Dedifferentiated amniotic fluid mesenchymal stem cell (primary cell): ENCODE data around the gene PIK3CD.
"Not testable (repeated sequence)": the region's sequence is repeated elsewhere in the genome, so short reads cannot be mapped to it uniquely, and the experiment has no call there.

Experiments used
- DNase-seq: peaks from one replicate; pipeline ENCODE4 v3.0.0-alpha.2; 2016; ENCODE audit errors: extremely low spot score

PIK3CD gene

DNA sequence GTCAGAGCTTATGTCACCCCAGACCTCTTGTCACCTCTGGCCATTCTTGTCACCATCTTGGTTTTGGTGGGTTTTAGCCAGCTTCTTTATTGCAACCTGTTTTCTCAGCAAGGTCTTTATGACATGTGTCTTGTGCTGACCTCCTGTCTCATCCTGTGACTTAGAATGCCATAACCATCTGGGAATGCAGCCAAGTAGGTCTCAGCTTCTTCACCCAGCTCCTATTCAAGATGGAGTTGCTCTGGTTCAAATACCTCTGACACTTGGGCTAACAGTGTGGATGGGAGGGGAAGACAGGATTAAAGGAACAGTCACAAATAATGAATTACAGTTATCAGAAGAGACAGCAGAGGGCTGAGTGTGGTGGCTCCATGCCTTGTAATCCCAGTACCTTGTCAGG lies 30.5 kb upstream of the PIK3CD start:
- DNase-seq: no peak

DNA sequence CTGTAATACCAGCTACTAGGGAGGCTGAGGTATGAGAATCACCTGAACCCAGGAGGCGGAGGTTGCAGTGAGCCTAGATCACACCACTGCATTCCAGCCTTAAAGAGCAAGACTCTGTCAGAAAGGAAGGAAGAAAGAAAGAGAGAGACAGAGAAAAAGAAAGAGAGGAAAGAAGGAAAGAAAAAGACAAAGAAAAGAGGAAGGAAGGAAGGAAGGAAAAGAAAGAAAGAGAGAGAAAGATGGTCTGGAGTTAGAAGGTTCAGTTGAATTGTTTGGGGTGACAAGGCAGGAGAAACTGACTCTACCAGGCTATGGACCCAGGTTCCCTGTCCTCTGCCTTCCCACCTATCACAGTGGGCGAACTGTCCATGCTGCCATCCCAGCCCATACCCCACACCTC lies 27.4 kb upstream of the PIK3CD start:
- DNase-seq: no peak

DNA sequence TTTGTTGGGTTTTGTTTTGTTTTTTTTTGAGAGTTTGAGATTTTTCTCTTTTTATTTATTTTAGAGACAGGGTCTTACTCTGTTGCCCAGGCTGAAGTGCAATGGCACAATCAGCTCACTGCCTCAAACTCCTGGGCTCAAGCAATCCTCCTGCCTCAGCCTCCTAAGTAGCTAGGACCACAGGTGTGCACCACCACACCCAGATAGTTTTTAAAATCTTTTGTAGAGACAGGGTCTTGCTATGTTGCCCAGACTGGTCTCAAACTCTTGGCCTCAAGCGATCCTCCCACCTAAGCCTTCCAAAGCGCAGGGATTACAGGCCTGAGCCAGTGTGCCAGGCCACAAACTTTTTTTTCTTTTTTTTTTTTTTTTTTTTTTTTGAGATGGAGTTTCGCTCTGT lies 26.5 kb upstream of the PIK3CD start:
- not testable (repeated sequence) for DNase-seq

DNA sequence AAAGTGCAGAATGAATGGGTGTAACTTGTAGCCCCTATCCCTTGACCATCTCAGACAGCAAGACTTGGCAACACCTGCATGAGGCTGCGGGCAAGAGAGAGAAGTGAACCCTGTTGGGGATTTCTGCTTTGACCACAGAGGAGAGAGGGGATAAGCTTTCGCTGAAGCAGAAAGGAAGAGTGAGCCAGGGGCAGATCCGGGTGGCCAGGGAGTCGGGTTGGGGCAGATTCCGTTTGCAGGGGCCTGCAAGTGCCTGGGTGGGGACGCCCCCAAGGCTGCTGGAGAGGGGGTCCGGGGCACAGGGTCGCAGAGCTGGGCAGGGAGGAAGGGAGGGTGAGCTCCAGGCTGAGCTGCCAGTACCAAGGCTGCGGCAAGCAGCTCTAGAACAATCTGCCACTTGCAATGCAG lies 25.3 kb upstream of the PIK3CD start:
- no peak for DNase-seq

DNA sequence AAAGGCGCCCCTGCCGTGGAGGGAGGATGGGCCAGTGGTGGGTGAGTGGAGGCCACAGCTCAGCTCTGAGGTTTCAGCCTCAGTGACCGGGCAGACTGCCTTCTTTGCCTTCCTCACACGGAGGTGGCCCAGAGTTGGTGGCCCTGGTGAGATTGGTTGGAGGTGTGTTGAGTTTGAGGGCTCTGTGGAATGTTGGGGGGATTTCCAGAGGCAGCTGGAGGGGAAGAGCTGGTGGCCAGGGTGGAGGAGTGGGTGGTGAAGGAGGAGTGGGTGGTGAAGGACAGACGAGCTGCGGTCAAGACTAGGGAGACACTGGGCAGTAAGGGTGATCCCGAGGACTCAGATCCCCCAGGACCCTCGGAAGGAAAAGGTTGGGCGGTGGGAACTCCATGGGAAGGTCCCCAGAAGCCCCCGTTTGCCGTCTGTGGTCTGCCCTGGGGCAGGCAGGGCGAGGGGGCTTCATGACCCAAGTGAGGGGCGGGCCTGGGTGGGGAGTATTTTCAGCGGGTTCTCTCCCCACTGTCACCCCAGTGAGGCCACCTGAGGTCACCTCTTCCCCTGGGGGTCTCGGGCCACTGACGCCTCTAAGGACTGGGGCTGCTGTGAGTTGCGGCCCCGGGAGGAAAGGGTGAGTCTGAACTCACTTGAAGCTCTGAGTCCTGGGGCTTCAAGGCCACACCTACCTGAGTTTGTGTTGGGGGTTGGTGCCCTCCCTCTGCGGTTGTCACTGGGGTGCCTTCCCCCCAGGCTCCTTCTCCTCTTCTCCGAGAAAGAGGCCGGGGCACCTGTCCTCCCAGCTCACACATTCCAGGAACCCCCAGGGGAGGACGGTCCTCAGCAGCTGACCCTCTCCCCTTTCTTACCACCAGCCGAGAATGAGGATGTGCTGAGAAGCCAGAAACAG lies 22.7 kb upstream of the PIK3CD start:
- DNase-seq: no peak

DNA sequence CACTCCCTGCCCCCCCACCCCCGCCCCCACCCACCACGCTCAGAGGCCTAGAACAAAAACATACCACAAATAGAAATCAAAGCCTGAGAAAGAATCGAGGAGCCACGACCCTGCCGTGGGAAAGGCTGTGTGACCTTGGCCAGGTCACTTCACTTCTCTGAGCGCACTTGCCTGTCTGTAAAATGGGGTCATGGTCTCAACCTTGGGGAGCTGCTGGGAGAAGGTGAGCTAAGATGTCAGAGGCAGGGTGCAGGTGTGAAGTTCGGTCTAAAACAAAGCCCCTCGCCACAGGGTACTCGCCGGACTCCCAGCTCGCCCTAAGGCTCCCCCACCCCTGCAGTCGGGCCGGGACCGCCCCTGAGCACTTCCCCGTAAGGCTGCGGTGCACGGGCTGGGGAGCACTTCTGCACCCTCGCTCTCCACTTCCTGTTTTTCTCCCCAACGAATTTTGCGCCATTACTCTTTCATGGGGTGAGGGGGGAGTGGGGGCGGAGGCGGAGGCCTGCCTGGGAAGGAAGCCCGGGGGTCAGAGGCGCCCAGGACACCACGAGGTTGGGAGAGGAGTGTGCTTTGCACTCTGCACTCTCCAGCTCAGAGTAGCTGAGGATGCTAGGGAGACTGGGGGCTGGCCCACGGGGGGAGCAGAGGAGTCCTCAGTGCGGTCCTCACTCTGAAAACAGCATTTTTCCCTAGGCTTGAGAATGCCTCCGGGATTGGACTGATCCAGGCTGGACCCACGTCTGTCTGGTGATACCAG lies 21.9 kb upstream of the PIK3CD start:
- DNase-seq: no peak

DNA sequence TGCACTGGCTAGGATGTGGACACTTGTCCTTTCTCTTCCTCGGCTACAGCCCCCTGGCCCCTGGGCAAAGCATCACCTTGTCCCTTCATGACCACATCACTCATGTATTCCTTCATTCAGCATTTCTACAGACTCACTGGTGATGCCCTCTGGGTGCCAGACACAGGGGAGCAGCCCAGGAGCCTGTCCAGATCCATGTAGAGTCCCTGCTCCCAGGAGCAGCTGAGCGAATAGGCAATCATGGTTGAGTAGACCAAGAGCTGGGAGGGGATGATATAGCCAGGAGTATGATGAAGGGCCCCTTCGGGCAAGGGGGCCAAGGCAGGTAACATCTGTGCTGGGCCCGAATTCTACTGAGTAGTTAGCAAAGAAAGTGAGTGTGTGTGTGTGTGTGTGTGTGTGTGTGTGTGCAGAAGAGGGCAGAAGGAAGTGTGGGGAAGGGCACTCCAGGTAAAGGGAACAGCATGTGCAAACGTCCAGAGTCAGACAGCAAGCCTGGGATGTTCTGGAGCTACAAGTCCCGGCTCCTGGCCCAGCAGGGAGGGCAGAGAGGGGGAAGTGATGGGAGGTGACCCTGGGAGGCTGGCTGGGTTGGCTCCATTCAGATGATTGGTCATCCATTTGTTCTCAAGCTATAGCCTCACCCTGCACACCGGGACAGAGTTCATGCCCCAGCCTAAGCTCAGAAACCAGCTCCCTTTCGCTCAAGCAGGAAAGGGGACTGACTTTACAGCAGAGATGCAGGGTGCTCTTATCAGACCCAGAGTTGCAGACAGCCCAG lies 21.0 kb upstream of the PIK3CD start:
- DNase-seq: no peak

DNA sequence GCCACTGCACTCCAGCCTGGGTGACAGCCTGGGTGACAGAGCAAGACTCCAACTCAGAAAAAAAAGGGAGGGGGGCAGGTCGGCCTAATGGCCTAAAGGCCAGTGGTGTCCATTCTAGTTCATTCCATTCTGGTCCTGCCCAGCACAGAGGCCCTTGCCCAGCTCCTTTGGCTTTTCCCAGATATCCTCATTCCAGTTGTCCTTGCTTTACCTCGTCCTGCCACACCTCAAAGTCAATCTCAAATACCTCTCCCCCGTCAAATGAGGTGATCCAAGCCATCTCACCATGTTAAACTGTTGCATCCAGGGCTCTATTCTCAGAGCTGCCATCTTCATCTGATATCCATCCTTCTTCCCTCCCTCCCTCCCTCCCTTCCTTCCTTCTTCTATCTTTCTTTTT lies 19.9 kb upstream of the PIK3CD start:
- no peak for DNase-seq

DNA sequence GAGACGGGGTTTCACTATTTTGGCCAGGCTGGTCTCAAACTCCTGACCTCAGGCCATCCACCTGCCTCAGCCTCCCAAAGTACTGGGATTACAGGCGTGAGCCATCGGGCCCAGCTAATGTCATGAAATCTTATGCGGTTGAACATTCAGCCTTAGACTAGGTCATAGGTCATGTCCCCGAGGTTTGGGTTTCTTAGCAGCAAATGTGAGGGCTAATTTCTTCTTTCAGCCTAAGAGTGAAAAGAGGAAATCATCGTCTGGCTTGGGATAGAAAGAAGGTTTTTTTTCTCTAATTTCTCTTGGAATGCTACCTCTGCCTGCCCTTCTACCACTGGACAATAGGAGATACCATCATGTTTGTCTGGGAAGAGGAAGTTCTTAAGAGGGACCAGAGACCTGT lies 18.0 kb upstream of the PIK3CD start:
- no peak for DNase-seq

DNA sequence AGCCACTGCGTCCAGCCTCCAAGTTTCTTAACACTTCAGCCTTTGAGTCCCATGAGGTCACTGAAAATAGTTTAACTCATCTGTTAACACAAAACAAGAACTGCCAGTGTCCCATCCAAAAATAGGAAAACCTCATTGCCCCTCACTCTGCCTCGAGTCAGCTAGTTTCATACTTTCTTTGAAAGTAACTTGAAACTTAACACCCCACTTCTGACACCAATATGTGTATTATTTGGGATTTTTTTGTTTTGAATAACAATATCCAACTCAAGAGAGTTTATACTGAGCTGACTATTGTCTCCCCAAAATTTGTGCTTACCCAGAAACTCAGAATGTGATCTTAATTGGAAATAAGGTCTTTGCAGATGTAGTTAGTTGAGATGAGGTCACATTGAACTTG lies 16.9 kb upstream of the PIK3CD start:
- no peak for DNase-seq

DNA sequence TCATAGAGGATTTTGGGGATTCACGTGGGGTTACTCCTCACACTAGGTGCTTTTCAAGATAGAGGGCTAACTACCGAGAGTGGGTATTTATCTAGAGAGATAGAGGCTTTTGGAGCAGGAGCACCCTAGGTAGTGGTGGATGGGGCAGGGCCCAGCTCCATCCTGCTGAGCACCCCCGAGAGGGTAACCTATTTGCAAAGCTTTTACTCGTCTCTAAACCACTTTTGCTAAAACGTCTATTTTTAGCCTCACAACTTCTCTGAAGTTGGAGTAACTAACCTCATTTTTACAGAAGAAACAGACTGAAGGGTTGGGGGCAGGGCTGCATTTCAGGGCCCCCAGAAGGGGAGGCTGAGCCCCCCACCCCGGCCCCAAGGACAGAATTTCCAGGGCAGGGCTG lies 12.3 kb upstream of the PIK3CD start:
- DNase-seq: no peak

DNA sequence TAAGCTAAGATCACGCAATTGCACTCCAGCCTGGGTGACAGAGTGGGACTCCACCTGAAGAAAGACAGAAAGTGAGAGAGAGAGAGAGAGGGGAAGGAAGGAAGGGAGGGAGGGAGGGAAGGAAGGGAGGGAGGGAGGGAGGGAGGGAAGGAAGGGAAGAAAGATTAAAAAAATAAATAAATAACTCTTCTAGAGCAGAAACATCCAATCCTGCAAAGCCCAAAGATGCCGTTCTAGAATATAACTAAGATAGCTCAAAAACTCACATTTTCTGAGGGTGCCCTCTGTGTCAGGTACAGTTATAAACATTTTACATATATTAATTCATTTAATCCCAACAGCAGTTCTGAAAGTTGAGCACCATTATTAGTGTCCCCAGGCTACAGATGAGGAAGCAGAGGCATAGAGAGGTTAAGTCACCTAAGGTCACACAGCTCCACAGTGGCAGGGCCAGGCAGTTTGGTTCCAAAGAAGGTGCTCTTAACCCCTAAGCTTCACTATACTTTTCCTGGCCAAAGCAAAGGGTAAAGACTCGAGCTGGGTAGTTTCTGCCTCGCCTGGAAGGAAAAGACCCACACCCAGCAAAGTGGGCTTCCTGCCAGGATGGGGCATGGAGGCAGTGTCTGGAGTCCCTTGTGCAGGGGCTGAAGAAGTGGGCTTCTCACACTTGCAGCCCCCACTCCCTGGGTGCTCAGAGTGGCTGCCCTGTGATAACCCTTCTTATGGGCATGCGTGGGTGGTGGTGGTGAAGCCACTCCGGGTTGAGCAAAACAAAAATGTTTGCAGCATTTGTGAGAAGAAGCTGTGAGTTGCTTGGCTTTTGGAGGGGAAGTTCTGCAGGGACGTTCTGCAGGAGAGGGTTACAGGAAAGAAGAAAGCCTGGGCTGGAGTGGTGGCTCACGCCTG lies 7.9 kb upstream of the PIK3CD start:
- DNase-seq: no peak

DNA sequence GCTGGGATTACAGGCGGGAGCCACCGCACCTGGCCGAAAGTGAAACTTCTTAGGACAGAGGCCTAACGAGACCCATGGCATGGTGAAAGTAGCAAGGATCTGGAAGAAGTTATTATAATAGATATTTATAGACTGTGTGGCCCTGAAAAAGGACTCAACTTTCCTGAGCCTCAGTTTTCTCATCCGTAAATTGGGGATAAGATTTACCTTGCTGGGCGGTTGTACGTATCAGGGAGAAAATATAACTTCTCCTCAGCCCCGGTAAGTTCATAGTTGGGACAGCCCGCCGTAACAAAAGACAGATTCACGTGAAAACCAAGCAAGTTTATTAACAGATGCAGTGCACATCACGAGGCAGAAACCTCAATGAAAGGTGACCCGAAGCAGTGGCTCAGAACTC lies 5.5 kb upstream of the PIK3CD start:
- no peak for DNase-seq

DNA sequence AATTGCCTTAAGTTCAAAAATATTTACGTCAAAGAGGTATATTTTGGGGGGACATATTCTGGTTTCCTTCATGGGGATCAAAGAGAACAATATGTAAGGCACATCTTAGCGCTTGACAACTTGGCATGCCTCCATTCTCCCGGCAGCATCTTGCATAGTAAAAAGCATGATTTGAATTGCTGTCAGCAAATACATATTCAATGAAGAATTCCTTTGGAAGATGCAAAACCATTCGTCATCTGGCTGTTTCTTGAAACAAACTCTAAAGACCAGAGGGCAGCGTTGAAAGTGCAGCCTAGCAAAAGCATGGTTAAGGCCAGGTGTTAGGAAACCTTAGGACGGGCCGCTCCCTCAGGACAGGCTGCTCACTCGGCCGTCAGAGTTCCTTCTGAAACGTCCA lies 3.4 kb upstream of the PIK3CD start:
- no peak for DNase-seq

DNA sequence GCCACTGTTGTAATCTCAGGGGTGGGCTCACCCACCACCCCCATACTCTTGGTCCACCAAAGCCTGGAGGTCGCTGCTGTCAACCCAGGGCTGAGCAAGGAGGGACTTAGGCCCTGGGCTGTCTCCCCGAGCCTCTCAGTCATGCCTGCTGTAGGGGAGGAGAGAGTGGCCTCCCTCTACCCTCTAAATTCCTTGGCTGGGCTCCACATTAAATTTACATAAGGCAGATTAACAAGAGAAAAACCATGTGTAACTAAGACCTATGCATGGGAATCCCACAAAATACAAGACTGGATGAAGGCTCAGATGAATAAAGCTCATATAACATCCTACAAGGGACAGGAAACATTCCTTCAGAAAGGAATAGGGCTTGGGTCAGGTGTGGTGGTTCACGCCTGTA lies 1.8 kb upstream of the PIK3CD start:
- DNase-seq: no peak

DNA sequence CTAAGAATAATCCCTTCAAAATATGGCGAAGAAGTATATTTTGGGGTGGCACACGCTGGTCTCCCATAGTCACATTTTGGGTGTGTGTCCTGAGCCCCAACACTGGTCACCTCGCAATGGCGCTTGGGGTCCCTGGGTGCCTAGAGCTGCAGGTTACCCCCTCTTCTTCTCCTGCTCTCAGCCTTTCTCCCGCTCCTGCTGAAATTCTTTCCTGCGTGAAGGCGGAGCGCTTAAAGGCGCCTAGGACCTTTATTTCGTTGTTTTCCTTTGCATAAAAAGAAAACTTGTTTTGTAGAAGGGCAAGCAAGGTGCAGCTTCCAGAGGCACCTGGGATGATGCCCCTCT lies 339 bp upstream of the PIK3CD start:
- DNase-seq: no peak

DNA sequence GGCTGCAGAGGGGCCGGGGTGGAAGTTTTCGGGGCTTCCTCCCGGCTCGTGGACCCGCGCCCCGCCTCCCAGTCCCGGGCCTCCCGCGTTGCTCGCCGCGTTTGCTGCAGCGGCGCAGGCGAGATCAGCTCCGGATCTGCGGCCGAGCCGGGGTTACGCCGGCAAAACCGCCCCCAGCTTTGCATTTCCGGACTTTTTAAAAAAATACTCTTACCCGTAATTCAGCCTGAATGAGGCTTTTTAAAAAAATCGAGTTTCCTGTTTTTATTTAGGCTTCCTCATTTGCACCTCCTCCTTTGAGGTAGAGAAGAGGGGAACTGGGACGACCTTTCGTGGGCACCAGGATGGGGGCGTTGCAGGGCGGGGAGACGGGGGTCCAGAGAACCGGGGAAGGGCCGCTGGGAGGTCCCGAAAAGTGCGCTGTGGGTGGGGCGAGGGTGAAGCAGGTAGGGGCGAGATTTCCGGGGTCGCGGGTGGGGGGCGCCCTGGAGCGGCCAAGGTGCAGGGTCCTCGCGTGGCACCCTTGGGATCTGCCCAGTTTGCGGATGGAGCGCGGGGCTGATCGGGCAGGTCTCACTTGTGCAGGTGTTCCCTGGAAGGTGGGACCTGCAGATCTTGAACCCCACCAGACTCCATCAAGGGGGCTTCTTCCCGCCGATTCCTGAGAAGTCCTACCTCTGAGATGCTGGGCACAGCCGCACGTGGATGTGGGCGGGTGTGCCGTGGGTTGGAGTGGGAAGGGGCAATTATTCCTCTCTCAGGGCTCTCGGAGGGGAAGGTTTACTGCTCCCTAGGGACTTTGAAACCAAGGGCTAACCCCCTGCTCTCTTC lies 1.1 kb downstream of the PIK3CD start:
- DNase-seq: no peak

DNA sequence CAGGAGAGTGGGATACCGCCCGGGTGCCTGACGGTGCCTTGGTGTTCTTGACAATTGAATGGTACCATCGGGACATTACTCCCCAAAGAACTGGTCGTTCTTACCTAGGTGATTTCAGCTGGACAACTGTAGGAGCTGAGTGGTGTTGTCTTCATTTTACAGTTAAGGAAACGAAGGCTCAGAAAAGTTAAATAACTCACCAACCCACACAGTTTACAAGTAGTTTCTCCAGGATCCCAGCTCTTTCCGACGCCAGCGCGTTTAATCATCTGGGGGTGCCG lies 1.6 kb downstream of the PIK3CD start:
- DNase-seq: no peak

DNA sequence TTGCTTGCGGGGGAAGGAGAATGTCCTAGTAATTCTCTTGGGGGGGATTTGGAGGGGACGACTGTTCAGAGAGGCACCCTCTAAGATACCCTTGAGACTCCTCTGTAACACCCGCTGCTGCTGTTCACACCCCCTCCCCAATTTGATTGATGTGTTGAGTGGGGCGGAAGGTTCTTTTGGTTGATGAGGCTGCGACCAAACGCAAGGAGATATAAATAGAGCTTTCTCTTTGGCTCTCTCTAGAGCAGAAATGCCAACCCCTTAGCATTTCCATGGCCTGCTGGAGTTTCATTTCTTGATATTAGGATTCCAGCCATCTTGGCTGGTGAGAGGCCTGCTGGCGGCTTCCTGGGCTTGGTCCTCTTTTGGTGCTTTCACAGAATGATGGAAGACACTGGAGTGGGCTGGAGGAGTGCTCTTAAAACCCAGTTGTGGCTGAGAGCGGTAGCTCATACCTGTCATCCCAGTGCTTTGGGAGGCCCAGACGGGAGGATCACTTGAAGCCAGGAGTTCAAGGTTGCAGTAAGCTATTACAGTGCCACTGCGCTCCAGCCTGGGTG lies 2.0 kb downstream of the PIK3CD start:
- DNase-seq: no peak

DNA sequence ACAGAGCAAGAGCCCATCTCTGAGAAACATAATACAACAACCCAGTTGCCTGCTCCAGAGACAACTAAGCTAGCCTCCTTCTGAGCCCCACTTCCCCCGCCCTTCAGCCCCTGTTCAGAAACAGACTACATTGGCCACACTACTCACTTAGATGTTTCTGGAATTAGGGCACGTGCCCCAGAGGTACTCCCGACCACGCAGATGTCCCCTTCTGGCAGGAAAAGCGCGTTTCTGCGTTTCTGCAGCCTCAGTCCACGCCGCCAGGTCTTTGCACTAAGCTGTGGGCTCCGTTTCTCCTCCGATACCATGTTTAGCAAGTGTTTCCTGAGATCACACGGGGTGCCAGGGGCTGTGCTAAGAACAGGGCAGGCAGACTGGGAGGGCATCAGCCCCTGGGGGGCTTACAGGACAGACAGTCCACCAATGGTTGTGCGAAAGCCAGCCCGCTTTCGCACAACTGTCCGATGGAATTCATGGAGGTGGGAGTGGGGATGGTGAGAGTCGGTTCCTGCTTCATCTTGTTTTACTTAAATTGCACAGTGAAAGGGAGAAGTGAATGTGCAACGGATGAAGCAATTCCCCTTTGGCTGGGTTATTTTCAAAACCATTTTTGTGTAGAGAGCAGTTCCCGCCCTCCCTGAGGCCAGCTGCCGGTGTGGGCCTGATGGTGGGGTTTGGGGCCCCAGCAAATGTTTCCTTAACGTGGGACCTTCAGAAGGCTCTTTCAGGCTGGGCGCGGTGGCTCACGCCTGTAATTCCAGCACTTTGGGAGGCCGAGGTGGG lies 2.7 kb downstream of the PIK3CD start:
- DNase-seq: no peak
